Neural progenitor cell (in vitro differentiated cells): ENCODE measurements around the gene NEU3.

Experiments
- EZH2 ChIP-seq: fragments of 200-600 bp; sonication (generic); IDR thresholded peaks from 2 replicates; pipeline ENCODE4 v1.6.1; 2017; ENCODE audit warnings: antibody characterized with exemption, mild to moderate bottlenecking, moderate library complexity
- TF ChIP-seq, protein P1 (sequence below): fragments of 200-600 bp; sonication (generic); IDR thresholded peaks from 2 replicates; pipeline ENCODE4 v1.5.1; 2017; ENCODE audit warnings: antibody characterized with exemption, mild to moderate bottlenecking

GRCh38 chr11:75024764-75025211 is 36.1 kb downstream of the NEU3 start:
- no peak for TF ChIP-seq EZH2
- TF ChIP-seq, protein P1, sequence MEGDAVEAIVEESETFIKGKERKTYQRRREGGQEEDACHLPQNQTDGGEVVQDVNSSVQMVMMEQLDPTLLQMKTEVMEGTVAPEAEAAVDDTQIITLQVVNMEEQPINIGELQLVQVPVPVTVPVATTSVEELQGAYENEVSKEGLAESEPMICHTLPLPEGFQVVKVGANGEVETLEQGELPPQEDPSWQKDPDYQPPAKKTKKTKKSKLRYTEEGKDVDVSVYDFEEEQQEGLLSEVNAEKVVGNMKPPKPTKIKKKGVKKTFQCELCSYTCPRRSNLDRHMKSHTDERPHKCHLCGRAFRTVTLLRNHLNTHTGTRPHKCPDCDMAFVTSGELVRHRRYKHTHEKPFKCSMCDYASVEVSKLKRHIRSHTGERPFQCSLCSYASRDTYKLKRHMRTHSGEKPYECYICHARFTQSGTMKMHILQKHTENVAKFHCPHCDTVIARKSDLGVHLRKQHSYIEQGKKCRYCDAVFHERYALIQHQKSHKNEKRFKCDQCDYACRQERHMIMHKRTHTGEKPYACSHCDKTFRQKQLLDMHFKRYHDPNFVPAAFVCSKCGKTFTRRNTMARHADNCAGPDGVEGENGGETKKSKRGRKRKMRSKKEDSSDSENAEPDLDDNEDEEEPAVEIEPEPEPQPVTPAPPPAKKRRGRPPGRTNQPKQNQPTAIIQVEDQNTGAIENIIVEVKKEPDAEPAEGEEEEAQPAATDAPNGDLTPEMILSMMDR: no peak
